GM18907 (cell line): Measurements from ENCODE around the gene CCAR1.
"Not testable (repeated sequence)": the region's sequence is repeated elsewhere in the genome, so short reads cannot be mapped to it uniquely, and the experiment has no call there.

Experiments
- ATAC-seq: cut with Tn5 transposase; IDR thresholded peaks from one replicate; pipeline ENCODE4 v1.9.1; 2021; ENCODE audit warnings: mild to moderate bottlenecking, moderate library complexity; ENCODE audit not compliant: unreplicated experiment

The CCAR1 gene

GRCh38 chr10:68756766-68757165 is 35.7 kb downstream of the CCAR1 start:
- no peak for ATAC-seq

GRCh38 chr10:68759223-68759863 is 38.3 kb downstream of the CCAR1 start:
- ATAC-seq: no peak

GRCh38 chr10:68759967-68760366 is 38.9 kb downstream of the CCAR1 start:
- no peak for ATAC-seq

GRCh38 chr10:68767407-68767806 is 46.4 kb downstream of the CCAR1 start:
- not testable (repeated sequence) for ATAC-seq

- no peak for ATAC-seq
Measured at GRCh38 chr10:68781613-68782574, 60.9 kb downstream of the CCAR1 start.

GRCh38 chr10:68784476-68784875 is 63.4 kb downstream of the CCAR1 start:
- ATAC-seq: no peak

GRCh38 chr10:68787813-68788212 is 66.8 kb downstream of the CCAR1 start:
- ATAC-seq: no peak

GRCh38 chr10:68790476-68790875 is 69.4 kb downstream of the CCAR1 start:
- no peak for ATAC-seq

- ATAC-seq: no peak
Measured at GRCh38 chr10:68792115-68792514, 71.1 kb downstream of the CCAR1 start.

- no peak for ATAC-seq
Measured at GRCh38 chr10:68795886-68796532, 75.0 kb downstream of the CCAR1 start.

GRCh38 chr10:68796605-68797004 is 75.6 kb downstream of the CCAR1 start:
- no peak for ATAC-seq

GRCh38 chr10:68800211-68800610 is 79.2 kb downstream of the CCAR1 start:
- ATAC-seq: no peak

GRCh38 chr10:68804692-68805091 is 83.7 kb downstream of the CCAR1 start:
- ATAC-seq: no peak

GRCh38 chr10:68810830-68811229 is 89.8 kb downstream of the CCAR1 start:
- ATAC-seq: not testable (repeated sequence)

GRCh38 chr10:68811314-68812009 is 90.4 kb downstream of the CCAR1 start:
- no peak for ATAC-seq

- no peak for ATAC-seq
Measured at GRCh38 chr10:68812420-68812819, 91.4 kb downstream of the CCAR1 start.

- ATAC-seq: no peak
Measured at GRCh38 chr10:68813559-68813958, 92.5 kb downstream of the CCAR1 start.

GRCh38 chr10:68816796-68817412 is 95.9 kb downstream of the CCAR1 start:
- no peak for ATAC-seq

GRCh38 chr10:68820359-68820758 is 99.3 kb downstream of the CCAR1 start:
- not testable (repeated sequence) for ATAC-seq

- not testable (repeated sequence) for ATAC-seq
Measured at GRCh38 chr10:68822626-68823025, 101.6 kb downstream of the CCAR1 start.
